ENCODE results near the gene MYO5A.
"Not testable (repeated sequence)": the region's sequence is repeated elsewhere in the genome, so short reads cannot be mapped to it uniquely, and the experiment has no call there.

The MYO5A gene

GRCh38 chr15:52441841-52442240, 86.8 kb downstream of the MYO5A start:
- H3K79me2 ChIP-seq (ENCODE audit: insufficient read depth, low read length), result no peaks in the 10 kb centered on the region; the same call in 1 of the 2 replicates
- no peaks in the 10 kb centered on the region for H3K36me3 ChIP-seq (ENCODE audit: insufficient read depth, low read length)
- H3K4me3 ChIP-seq (ENCODE audit: low read depth, low read length, poor library complexity, severe bottlenecking), result no peak overlapping the region
- TF ChIP-seq EZH2 (IDR thresholded peaks at IDR 0.05; ENCODE audit: borderline replicate concordance, low read length), result no peak
- no peaks in the 10 kb centered on the region for H3K4me1 ChIP-seq (ENCODE audit: insufficient read depth, low read length, severe bottlenecking)
- H3K27me3 ChIP-seq (ENCODE audit: insufficient read depth, low read length), result no peaks in the 10 kb centered on the region
- no peak overlapping the region for H2AFZ ChIP-seq (ENCODE audit: low read length)
- no peak overlapping the region for H3K4me2 ChIP-seq (ENCODE audit: low read length)
- no peaks in the 10 kb centered on the region for H4K20me1 ChIP-seq (ENCODE audit: insufficient read depth, low read length)
- H3K27ac ChIP-seq (ENCODE audit: low read depth, low read length, poor library complexity, severe bottlenecking), result no peak overlapping the region
- no peaks in the 10 kb centered on the region for H3K9me2 ChIP-seq (ENCODE audit: low read depth, low read length)
- no peak overlapping the region for H3K9ac ChIP-seq (ENCODE audit: low read length)
- H3K9me3 ChIP-seq (ENCODE audit: low read length), result no peaks in the 10 kb centered on the region
- H3F3A ChIP-seq (ENCODE audit: insufficient read depth, low read length), result no peaks in the 10 kb centered on the region

- Histone ChIP-seq H4K20me1 (ENCODE audit: insufficient read depth, low read length) (no peaks in the 10 kb centered on the region), H3K27ac (ENCODE audit: low read depth, low read length, poor library complexity, severe bottlenecking) (no peak overlapping the region), H3K4me1 (ENCODE audit: insufficient read depth, low read length, severe bottlenecking) (no peaks in the 10 kb centered on the region)
These were observed 87.7 kb downstream of the MYO5A start for GRCh38 chr15:52440946-52441345.

GRCh38 chr15:52440414-52440813, 88.3 kb downstream of the MYO5A start:
- no peak overlapping the region for H2AFZ ChIP-seq (ENCODE audit: low read length)
- no peaks in the 10 kb centered on the region for H3K9me3 ChIP-seq (ENCODE audit: low read length)
- H3K9me2 ChIP-seq (ENCODE audit: low read depth, low read length), result no peaks in the 10 kb centered on the region
- no peak overlapping the region for H3K27ac ChIP-seq (ENCODE audit: low read depth, low read length, poor library complexity, severe bottlenecking)
- no peaks in the 10 kb centered on the region for H3K4me1 ChIP-seq (ENCODE audit: insufficient read depth, low read length, severe bottlenecking)
- TF ChIP-seq EZH2 (IDR thresholded peaks at IDR 0.05; ENCODE audit: borderline replicate concordance, low read length) (no peak), CTCF (IDR thresholded peaks at IDR 0.05; ENCODE audit: low read length) (no peak)
- H3K4me2 ChIP-seq (ENCODE audit: low read length), result no peak overlapping the region
- H3K27me3 ChIP-seq (ENCODE audit: insufficient read depth, low read length), result no peaks in the 10 kb centered on the region
- no peak overlapping the region for H3K9ac ChIP-seq (ENCODE audit: low read length)
- H4K20me1 ChIP-seq (ENCODE audit: insufficient read depth, low read length), result no peaks in the 10 kb centered on the region
- H3K36me3 ChIP-seq (ENCODE audit: insufficient read depth, low read length), result no peaks in the 10 kb centered on the region
- no peaks in the 10 kb centered on the region; the same call in 1 of the 2 replicates for H3K79me2 ChIP-seq (ENCODE audit: insufficient read depth, low read length)
- H3F3A ChIP-seq (ENCODE audit: insufficient read depth, low read length), result no peaks in the 10 kb centered on the region
- H3K4me3 ChIP-seq (ENCODE audit: low read depth, low read length, poor library complexity, severe bottlenecking), result no peak overlapping the region

More at GRCh38 chr15:52440946-52441345, 87.7 kb downstream of the MYO5A start:
- H3K79me2 ChIP-seq (ENCODE audit: insufficient read depth, low read length), result no peaks in the 10 kb centered on the region; the same call in 1 of the 2 replicates
- H3K4me2 ChIP-seq (ENCODE audit: low read length), result no peak overlapping the region
- TF ChIP-seq EZH2 (IDR thresholded peaks at IDR 0.05; ENCODE audit: borderline replicate concordance, low read length) (no peak), CTCF (IDR thresholded peaks at IDR 0.05; ENCODE audit: low read length) (no peak)
- no peaks in the 10 kb centered on the region for H3K27me3 ChIP-seq (ENCODE audit: insufficient read depth, low read length)
- H3F3A ChIP-seq (ENCODE audit: insufficient read depth, low read length), result no peaks in the 10 kb centered on the region
- no peak overlapping the region for H3K9ac ChIP-seq (ENCODE audit: low read length)
- no peaks in the 10 kb centered on the region for H3K9me2 ChIP-seq (ENCODE audit: low read depth, low read length)
- no peak overlapping the region for H3K4me3 ChIP-seq (ENCODE audit: low read depth, low read length, poor library complexity, severe bottlenecking)
- H2AFZ ChIP-seq (ENCODE audit: low read length), result no peak overlapping the region
- H3K9me3 ChIP-seq (ENCODE audit: low read length), result no peaks in the 10 kb centered on the region
- H3K36me3 ChIP-seq (ENCODE audit: insufficient read depth, low read length), result no peaks in the 10 kb centered on the region

- no peaks in the 10 kb centered on the region for H4K20me1 ChIP-seq (ENCODE audit: insufficient read depth, low read length)
- H3K4me2 ChIP-seq (ENCODE audit: low read length), result no peak overlapping the region
- H3K9ac ChIP-seq (ENCODE audit: low read length), result no peak overlapping the region
- H3K4me1 ChIP-seq (ENCODE audit: insufficient read depth, low read length, severe bottlenecking), result no peaks in the 10 kb centered on the region
- no peaks in the 10 kb centered on the region for H3F3A ChIP-seq (ENCODE audit: insufficient read depth, low read length)
- H3K79me2 ChIP-seq (ENCODE audit: insufficient read depth, low read length), result no peaks in the 10 kb centered on the region; the same call in 1 of the 2 replicates
- H3K4me3 ChIP-seq (ENCODE audit: low read depth, low read length, poor library complexity, severe bottlenecking), result no peak overlapping the region
- no peak overlapping the region for H3K27ac ChIP-seq (ENCODE audit: low read depth, low read length, poor library complexity, severe bottlenecking)
- H3K36me3 ChIP-seq (ENCODE audit: insufficient read depth, low read length), result no peaks in the 10 kb centered on the region
- no peaks in the 10 kb centered on the region for H3K9me3 ChIP-seq (ENCODE audit: low read length)
- TF ChIP-seq CTCF (IDR thresholded peaks at IDR 0.05; ENCODE audit: low read length), result no peak
- TF ChIP-seq EZH2 (IDR thresholded peaks at IDR 0.05; ENCODE audit: borderline replicate concordance, low read length), result no peak
- no peaks in the 10 kb centered on the region for H3K9me2 ChIP-seq (ENCODE audit: low read depth, low read length)
- H2AFZ ChIP-seq (ENCODE audit: low read length), result no peak overlapping the region
- H3K27me3 ChIP-seq (ENCODE audit: insufficient read depth, low read length), result no peaks in the 10 kb centered on the region
These were observed 89.2 kb downstream of the MYO5A start for GRCh38 chr15:52439470-52439869.

GRCh38 chr15:52439042-52439441, 89.6 kb downstream of the MYO5A start:
- not testable (repeated sequence) for H3K9ac ChIP-seq (ENCODE audit: low read length)

More at GRCh38 chr15:52439042-52439441, 89.6 kb downstream of the MYO5A start:
- H3K27me3 ChIP-seq (ENCODE audit: insufficient read depth, low read length); H3K9me2 ChIP-seq (ENCODE audit: low read depth, low read length); H2AFZ ChIP-seq (ENCODE audit: low read length); H3F3A ChIP-seq (ENCODE audit: insufficient read depth, low read length); H3K4me3 ChIP-seq (ENCODE audit: low read depth, low read length, poor library complexity, severe bottlenecking); H3K4me2 ChIP-seq (ENCODE audit: low read length); H3K79me2 ChIP-seq (ENCODE audit: insufficient read depth, low read length); H3K4me1 ChIP-seq (ENCODE audit: insufficient read depth, low read length, severe bottlenecking); H3K36me3 ChIP-seq (ENCODE audit: insufficient read depth, low read length); H4K20me1 ChIP-seq (ENCODE audit: insufficient read depth, low read length); H3K27ac ChIP-seq (ENCODE audit: low read depth, low read length, poor library complexity, severe bottlenecking); H3K9me3 ChIP-seq (ENCODE audit: low read length): not testable (repeated sequence)
